Esophagus (tissue), 2 donors: ENCODE data around the gene NGRN. TPM values are rescaled to one million over a fixed set of nuclear protein-coding genes. Genes with fewer than 3 reads are reported as not detected.
"Not testable (repeated sequence)": the region's sequence is repeated elsewhere in the genome, so short reads cannot be mapped to it uniquely, and the experiment has no call there.

Source experiments
- H3K27ac ChIP-seq, 2 donors: one replicate each; pipeline ENCODE4 v1.5.1; 2013; ENCODE audit warnings: low read depth in 2 of 2, mild to moderate bottlenecking in 2 of 2, inconsistent platforms in 1 of 2, low read length in 1 of 2, moderate library complexity in 1 of 2
- H3K27me3 ChIP-seq, 2 donors: one replicate each; pipeline ENCODE4 v1.6.1; 2013; ENCODE audit warnings: low read length in 2 of 2, control low read depth in 1 of 2, mild to moderate bottlenecking in 1 of 2; ENCODE audit not compliant: insufficient read depth in 2 of 2, control insufficient read depth in 1 of 2
- H3K36me3 ChIP-seq, 2 donors: one replicate each; pipeline ENCODE4 v1.6.1; 2013; ENCODE audit warnings: low read length in 1 of 2; ENCODE audit not compliant: control insufficient read depth in 2 of 2, insufficient read depth in 2 of 2
- H3K4me1 ChIP-seq, 2 donors: one replicate each; pipeline ENCODE4 v1.6.1; 2013; ENCODE audit warnings: low read length in 1 of 2; ENCODE audit not compliant: control insufficient read depth in 2 of 2, insufficient read depth in 2 of 2
- H3K4me3 ChIP-seq, 2 donors: one replicate each; pipeline ENCODE4 v1.5.1; 2013; ENCODE audit warnings: low read length in 2 of 2, mild to moderate bottlenecking in 2 of 2, low read depth in 1 of 2, moderate library complexity in 1 of 2
- H3K9me3 ChIP-seq, 2 donors: one replicate each; pipeline ENCODE4 v1.6.1; 2013; ENCODE audit warnings: mild to moderate bottlenecking in 2 of 2, low read depth in 1 of 2, low read length in 1 of 2, moderate library complexity in 1 of 2; ENCODE audit not compliant: control insufficient read depth in 2 of 2, insufficient read depth in 1 of 2
- WGBS, 2 donors: extraction: QIAGEN DNeasy Blood & Tissue Kit; methylation state at CpG; one replicate each; pipeline ENCODE4 v1.1.7; 2013; 5-methylcytosine and 5-hydroxymethylcytosine counted together
- polyA plus RNA-seq, 2 donors: library from polyadenylated mRNA; stranded (reverse); fragments of 200-250 nt; gene quantifications; one replicate each; pipeline ENCODE4 v1.2.3, GENCODE V29; 2013
- donor health status: healthy with polysubstance abuse.
- donor health status: Bipolar disorder and iron deficiency.

NGRN gene
- polyA plus RNA-seq, 2 donors = 25.7 to 36.6 TPM

DNA sequence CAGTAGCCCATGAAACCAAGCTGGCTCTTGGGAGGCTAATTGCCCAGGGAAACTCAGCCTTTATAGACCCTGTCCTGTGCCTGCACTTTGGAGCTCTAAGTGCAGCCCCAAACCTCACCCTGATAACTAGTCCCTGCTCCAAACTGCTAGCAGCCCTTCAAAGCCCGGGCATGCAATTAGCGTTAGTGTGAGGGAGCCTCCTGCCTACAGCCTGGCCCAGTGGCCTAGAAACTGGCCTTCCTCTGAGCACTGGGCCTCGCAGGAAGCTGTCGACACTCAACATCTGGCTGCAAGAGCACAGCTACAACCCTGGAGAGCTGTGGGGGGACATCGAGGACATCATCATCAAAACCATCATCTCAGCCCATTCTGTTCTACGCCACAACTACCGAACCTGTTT, 7.7 kb upstream of the NGRN start:
- H3K27ac ChIP-seq = no peak overlapping the region
- peaks cover 2% of the 10 kb centered on the region in 2 donors for H3K4me1 ChIP-seq
- no peaks in the 10 kb centered on the region for H3K36me3 ChIP-seq
- no peaks in the 10 kb centered on the region for H3K27me3 ChIP-seq
- H3K4me3 ChIP-seq = no peak overlapping the region
- 91% methylated on average over 7 of the region's 7 CpGs for WGBS, 2 donors
- no peaks in the 10 kb centered on the region for H3K9me3 ChIP-seq

- no peaks in the 10 kb centered on the region for H3K27me3 ChIP-seq
- no peak overlapping the region for H3K27ac ChIP-seq
- 77 to 82% methylated on average over 5 of the region's 5 CpGs for WGBS, 2 donors
- no peak overlapping the region for H3K4me3 ChIP-seq
- H3K36me3 ChIP-seq = no peaks in the 10 kb centered on the region
- no peaks in the 10 kb centered on the region for H3K9me3 ChIP-seq
- peaks cover 2 to 4% of the 10 kb centered on the region in 2 donors for H3K4me1 ChIP-seq
Observed at GRCh38 chr15:90259524-90259923, 5.9 kb upstream of the NGRN start.

GRCh38 chr15:90260731-90261130, 4.7 kb upstream of the NGRN start:
- not testable (repeated sequence) for H3K4me1 ChIP-seq, H3K27me3 ChIP-seq, H3K4me3 ChIP-seq, H3K36me3 ChIP-seq, H3K9me3 ChIP-seq, H3K27ac ChIP-seq
- 83 to 90% methylated on average over 5 to 6 of the region's 6 CpGs for WGBS, 2 donors

- no peaks in the 10 kb centered on the region for H3K36me3 ChIP-seq
- H3K9me3 ChIP-seq = no peaks in the 10 kb centered on the region
- 65 to 68% methylated on average over 5 of the region's 5 CpGs for WGBS, 2 donors
- peaks cover 6 to 7% of the 10 kb centered on the region in 2 donors for H3K4me1 ChIP-seq
- peak overlapping the region; percentile 52 to 62 for H3K27ac ChIP-seq
- H3K27me3 ChIP-seq = no peaks in the 10 kb centered on the region
- no peak overlapping the region for H3K4me3 ChIP-seq
Observed at GRCh38 chr15:90261811-90262210, 3.7 kb upstream of the NGRN start.

DNA sequence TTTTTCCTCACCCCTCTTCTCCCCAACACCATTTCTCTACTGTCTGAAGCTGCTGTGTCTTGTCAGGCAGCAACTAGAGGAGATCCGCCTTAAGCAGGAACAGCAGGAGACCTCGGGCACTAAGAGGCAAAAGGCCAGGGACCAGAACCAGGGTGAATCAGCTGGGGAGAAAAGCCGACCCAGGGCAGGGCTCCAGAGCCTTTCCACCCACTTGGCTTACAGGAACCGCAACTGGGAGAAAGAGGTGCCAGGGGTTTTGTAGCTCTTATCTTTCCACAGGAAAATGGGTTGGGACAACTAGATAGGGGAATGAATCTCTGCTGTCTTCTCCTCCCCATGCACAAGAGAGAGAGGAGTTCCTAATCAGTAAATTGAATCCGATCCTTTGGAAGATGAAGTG, 3.0 kb upstream of the NGRN start:
- H3K27me3 ChIP-seq = no peaks in the 10 kb centered on the region
- peaks cover 6 to 10% of the 10 kb centered on the region in 2 donors for H3K4me1 ChIP-seq
- peak overlapping the region in 1 of 2 donors; percentile 62 for H3K27ac ChIP-seq
- H3K9me3 ChIP-seq = no peaks in the 10 kb centered on the region
- H3K4me3 ChIP-seq = no peak overlapping the region
- WGBS, 2 donors = 53 to 65% methylated on average over 5 of the region's 5 CpGs
- no peaks in the 10 kb centered on the region for H3K36me3 ChIP-seq

DNA sequence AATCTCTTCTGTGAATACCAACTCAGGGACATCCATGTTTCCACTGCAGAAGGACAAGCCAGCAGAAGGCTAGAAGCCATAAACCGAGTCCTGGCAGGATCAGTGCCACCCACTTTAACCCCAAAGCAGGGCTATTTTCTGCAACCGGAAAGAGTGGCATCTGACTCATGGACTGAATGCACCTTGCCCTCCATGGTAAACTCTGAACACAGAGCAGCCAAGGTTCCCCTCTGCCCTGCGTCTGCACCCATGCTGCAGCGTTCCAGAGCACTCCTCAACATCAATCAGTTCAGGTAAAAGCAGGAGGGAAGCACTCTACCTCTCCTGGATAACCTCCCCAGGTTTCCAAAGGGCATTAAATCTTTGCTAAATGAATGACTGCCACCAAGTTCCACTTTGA, 801 bp upstream of the NGRN start:
- Histone ChIP-seq H3K27ac (peak overlapping the region; percentile 95 to 96), H3K36me3 (no peaks in the 10 kb centered on the region), H3K27me3 (no peaks in the 10 kb centered on the region), H3K4me1 (peaks cover 6 to 10% of the 10 kb centered on the region in 2 donors), H3K9me3 (no peaks in the 10 kb centered on the region), H3K4me3 (peak overlapping the region; percentile 63 to 73)
- WGBS, 2 donors = 25 to 27% methylated on average over 4 of the region's 4 CpGs

DNA sequence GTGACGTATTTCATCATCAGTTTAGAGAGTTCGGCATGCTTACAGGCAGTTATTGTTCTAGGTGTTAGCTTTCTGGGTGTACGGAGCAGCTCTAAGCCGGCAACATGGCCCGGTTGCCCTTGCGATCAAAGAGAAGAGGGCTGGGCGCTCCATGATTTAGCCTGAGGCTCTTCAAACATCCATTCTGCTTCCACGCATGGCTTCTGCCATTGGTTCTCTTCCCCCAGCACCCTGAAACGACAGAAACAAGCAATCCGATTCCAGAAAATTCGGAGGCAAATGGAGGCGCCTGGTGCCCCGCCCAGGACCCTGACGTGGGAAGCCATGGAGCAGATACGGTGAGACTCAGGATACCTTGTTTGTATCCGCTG, 574 bp downstream of the NGRN start:
- H3K27me3 ChIP-seq = no peaks in the 10 kb centered on the region
- H3K4me1 ChIP-seq = peaks cover 6 to 10% of the 10 kb centered on the region in 2 donors
- H3K36me3 ChIP-seq = peaks cover 1 to 4% of the 10 kb centered on the region in 2 donors
- H3K4me3 ChIP-seq = peak overlapping the region; percentile 63 to 73
- 0% methylated on average over 16 of the region's 16 CpGs for WGBS, 2 donors
- H3K27ac ChIP-seq = peak overlapping the region; percentile 95 to 96
- no peaks in the 10 kb centered on the region for H3K9me3 ChIP-seq

DNA sequence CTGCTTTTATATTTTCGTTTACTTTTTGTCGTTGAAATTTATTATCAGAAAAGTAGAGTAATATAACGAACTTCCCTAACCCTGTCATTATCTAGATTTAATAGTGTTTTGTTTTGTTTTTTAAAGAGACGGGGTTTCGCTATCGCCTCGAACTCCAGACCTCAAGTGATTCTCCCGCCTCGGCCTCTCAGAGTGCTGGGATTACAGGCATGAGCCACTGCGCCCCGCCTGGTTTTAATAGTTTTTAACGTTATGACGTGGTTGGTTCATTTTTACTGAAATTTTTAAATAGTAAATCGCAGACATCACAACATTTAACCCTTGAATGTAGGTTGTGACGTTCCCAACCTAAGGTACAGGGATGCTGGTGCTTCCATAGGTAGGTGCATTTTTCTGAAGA, 1.0 kb downstream of the NGRN start:
- 7 to 9% methylated on average over 15 of the region's 15 CpGs for WGBS, 2 donors
- Histone ChIP-seq H3K9me3 (no peaks in the 10 kb centered on the region), H3K4me1 (peaks cover 6 to 10% of the 10 kb centered on the region in 2 donors), H3K36me3 (peaks cover 5 to 8% of the 10 kb centered on the region in 2 donors), H3K27ac (peak overlapping the region; percentile 95 to 96), H3K27me3 (no peaks in the 10 kb centered on the region), H3K4me3 (peak overlapping the region; percentile 63 to 73)

DNA sequence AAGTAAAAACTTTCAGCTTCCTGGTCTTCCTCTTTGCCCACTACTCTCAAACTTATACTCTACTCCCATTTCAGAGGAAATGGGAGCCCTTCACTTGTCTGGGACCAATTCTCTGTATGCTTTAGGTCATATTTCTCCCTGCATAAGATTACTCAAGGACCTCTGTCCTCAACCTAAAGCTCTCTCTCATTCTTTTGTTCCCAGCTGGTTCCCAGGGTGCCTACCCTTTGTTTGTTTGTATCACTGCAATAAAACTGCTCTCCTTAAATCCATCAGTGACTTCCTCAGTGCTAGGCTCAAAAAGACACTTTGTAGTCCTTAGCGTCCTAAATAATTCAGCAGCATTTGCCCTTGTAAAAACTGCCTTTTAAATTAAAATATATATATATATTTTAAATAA, 2.9 kb downstream of the NGRN start:
- Histone ChIP-seq H3K27ac (no peak overlapping the region), H3K4me3 (no peak overlapping the region), H3K4me1 (peaks cover 4 to 8% of the 10 kb centered on the region in 2 donors), H3K36me3 (peaks cover 10 to 13% of the 10 kb centered on the region in 2 donors), H3K9me3 (no peaks in the 10 kb centered on the region), H3K27me3 (no peaks in the 10 kb centered on the region)
- WGBS, 2 donors = 47 to 48% methylated on average over 1 of the region's 1 CpG

DNA sequence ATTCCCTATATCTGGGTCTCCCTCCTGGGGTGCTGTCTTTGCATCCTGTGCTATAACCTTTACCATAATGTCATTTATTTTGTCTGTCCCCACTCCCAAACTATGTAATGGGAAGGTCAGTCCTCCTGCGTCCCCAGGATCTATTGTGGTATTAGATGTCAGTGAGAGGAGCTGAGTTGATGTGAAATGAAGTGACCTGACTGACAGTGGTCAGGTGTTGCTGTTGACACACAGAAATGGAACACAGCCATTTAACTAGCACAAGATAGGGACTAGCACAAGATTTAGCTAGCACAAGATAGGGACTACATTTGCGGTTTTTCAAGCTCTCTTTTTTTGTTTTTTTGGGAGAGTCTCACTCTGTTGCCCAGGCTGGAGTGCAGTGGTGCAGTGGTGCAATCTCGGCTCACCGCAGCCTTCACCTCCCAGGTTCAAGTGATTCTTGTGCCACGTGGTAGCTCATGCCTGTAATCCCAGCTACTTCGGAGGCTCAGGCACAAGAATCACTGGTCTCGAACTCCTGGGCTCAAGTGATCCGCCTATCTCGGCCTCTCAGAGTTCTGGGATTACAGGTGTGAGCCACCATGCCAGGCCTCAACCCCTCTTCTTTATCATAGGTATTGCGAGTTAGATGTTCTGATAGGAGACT, 5.2 kb downstream of the NGRN start:
- H3K9me3 ChIP-seq = peaks cover 0 to 3% of the 10 kb centered on the region in 2 donors
- WGBS, 2 donors = 87 to 91% methylated on average over 10 of the region's 10 CpGs
- no peak overlapping the region for H3K27ac ChIP-seq
- peaks cover 0 to 3% of the 10 kb centered on the region in 2 donors for H3K4me1 ChIP-seq
- H3K36me3 ChIP-seq = peaks cover 10 to 17% of the 10 kb centered on the region in 2 donors
- H3K4me3 ChIP-seq = no peak overlapping the region
- no peaks in the 10 kb centered on the region for H3K27me3 ChIP-seq
